ENCODE results near the gene SNX32.

- TF ChIP-seq REST (IDR thresholded peaks at IDR 0.05; ENCODE audit: insufficient read depth in 1 of 2, low read depth in 2 of 2, low read length in 1 of 2), result no peak
- no peak for TF ChIP-seq CTCF (IDR thresholded peaks at IDR 0.05)
Measured at GRCh38 chr11:65897020-65897471, 63.3 kb downstream of the SNX32 start.

Data from Panc1 (cell line).